Coronary artery (tissue), 2 donors: Measurements from ENCODE around the gene ZER1.
A peak's percentile ranks its signal among the peaks of the same experiment; 100 is the strongest.

ENCODE experiments used
- DNase-seq: peaks from one replicate; pipeline ENCODE4 v3.0.0-alpha.2; 2017; ENCODE audit warnings: low spot score
- H3K27ac ChIP-seq, 2 donors: fragments of 200-600 bp; sonication (generic); one replicate each; pipeline ENCODE4 v1.5.1; 2016 to 2019
- H3K4me3 ChIP-seq: fragments of 200-600 bp; sonication (generic); 2 replicates; pipeline ENCODE4 v1.5.1; 2016; ENCODE audit warnings: mild to moderate bottlenecking, moderate library complexity
- CTCF ChIP-seq: fragments of 200-600 bp; sonication (generic); IDR thresholded peaks from one replicate; pipeline ENCODE4 v1.5.1; 2019; ENCODE audit warnings: antibody characterized with exemption

Gene ZER1

GRCh38 chr9:128721487-128722010 lies 50.2 kb downstream of the ZER1 start:
- no peak overlapping the region for H3K4me3 ChIP-seq
- no peak for DNase-seq
- no peak overlapping the region for H3K27ac ChIP-seq
- no peak for TF ChIP-seq CTCF

GRCh38 chr9:128720841-128721486 lies 50.8 kb downstream of the ZER1 start:
- H3K4me3 ChIP-seq, result no peak overlapping the region
- no peak overlapping the region for H3K27ac ChIP-seq
- DNase-seq, result no peak
- no peak for TF ChIP-seq CTCF

GRCh38 chr9:128719919-128720605 lies 51.7 kb downstream of the ZER1 start:
- no peak overlapping the region for H3K4me3 ChIP-seq
- TF ChIP-seq CTCF, result no peak
- DNase-seq, result no peak
- peak overlapping the region in 1 of 2 donors; percentile 28 for H3K27ac ChIP-seq

GRCh38 chr9:128718475-128718874 lies 53.3 kb downstream of the ZER1 start:
- Histone ChIP-seq H3K4me3 (no peak overlapping the region), H3K27ac (no peak overlapping the region)
- no peak for TF ChIP-seq CTCF
- DNase-seq, result no peak

GRCh38 chr9:128718047-128718446 lies 53.7 kb downstream of the ZER1 start:
- Histone ChIP-seq H3K27ac (no peak overlapping the region), H3K4me3 (no peak overlapping the region)
- DNase-seq, result no peak
- TF ChIP-seq CTCF, result no peak

- Histone ChIP-seq H3K4me3 (no peak overlapping the region), H3K27ac (no peak overlapping the region)
- no peak for TF ChIP-seq CTCF
- DNase-seq, result no peak
These were observed 55.0 kb downstream of the ZER1 start for GRCh38 chr9:128716581-128717254.

- H3K27ac ChIP-seq, result no peak overlapping the region
- TF ChIP-seq CTCF, result no peak
- no peak overlapping the region for H3K4me3 ChIP-seq
- peak; percentile 17 for DNase-seq
These were observed 56.3 kb downstream of the ZER1 start for GRCh38 chr9:128715436-128715750.
